ENCODE measurements around the gene ZNF439. TPM values are rescaled to one million over a fixed set of nuclear protein-coding genes. Genes with fewer than 3 reads are reported as not detected.
A peak's percentile ranks its signal among the peaks of the same experiment; 100 is the strongest.
"Not testable (repeated sequence)": the region's sequence is repeated elsewhere in the genome, so short reads cannot be mapped to it uniquely, and the experiment has no call there.

ZNF439 gene
- total and polyA plus RNA-seq, 12 donors = 2.5 to 15.4 (median 3.9) TPM

DNA sequence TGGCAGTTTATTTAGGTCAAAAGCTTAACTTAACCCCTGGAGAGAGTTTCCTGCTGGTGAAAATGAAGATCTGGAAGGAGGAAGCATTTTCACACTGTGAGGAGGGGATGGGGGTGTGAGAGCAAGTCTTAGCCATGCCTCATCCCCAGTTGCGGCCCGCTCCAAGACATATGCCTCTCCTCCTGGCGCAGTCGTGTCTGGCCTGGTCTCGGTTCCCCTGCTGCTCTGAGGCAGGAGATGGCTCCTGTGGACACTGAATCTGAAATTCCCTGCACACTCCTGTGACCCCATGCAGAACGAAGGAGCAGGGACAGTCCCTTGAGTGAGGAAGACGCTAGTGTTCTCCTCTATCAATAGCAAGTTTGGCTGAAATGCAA lies 38.7 kb downstream of the ZNF439 start:
- WGBS, 2 donors = 20 to 21% methylated on average over 7 of the region's 7 CpGs
- Histone ChIP-seq H3K27me3 (no peaks in the 10 kb centered on the region), H3K9me3 (no peaks in the 10 kb centered on the region), H3K27ac (peak overlapping the region in 8 of 10 donors; percentile 26 to 90 (median 82)), H3K4me3 (peak overlapping the region in 9 of 10 donors; percentile 56 to 83 (median 81)), H3K36me3 (no peaks in the 10 kb centered on the region), H3K4me1 (peaks cover 3 to 18% (median 12%) of the 10 kb centered on the region in 9 donors)
- no peak for DNase-seq
- intact Hi-C loops (cut with DNase I) = loop anchor here in 3 of 10 donors (5.0 to 10.0 kb wide), 3 partner anchors 35 to 258 kb away; partner anchors contain the start of genes ZNF20 (in 1 of the 3) and ZNF491 (in 1 of the 3)
- TF ChIP-seq, protein P1, sequence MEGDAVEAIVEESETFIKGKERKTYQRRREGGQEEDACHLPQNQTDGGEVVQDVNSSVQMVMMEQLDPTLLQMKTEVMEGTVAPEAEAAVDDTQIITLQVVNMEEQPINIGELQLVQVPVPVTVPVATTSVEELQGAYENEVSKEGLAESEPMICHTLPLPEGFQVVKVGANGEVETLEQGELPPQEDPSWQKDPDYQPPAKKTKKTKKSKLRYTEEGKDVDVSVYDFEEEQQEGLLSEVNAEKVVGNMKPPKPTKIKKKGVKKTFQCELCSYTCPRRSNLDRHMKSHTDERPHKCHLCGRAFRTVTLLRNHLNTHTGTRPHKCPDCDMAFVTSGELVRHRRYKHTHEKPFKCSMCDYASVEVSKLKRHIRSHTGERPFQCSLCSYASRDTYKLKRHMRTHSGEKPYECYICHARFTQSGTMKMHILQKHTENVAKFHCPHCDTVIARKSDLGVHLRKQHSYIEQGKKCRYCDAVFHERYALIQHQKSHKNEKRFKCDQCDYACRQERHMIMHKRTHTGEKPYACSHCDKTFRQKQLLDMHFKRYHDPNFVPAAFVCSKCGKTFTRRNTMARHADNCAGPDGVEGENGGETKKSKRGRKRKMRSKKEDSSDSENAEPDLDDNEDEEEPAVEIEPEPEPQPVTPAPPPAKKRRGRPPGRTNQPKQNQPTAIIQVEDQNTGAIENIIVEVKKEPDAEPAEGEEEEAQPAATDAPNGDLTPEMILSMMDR (IDR thresholded peaks at IDR 0.05) = no peak
- peak; percentile 3 to 53 (median 32) for ATAC-seq

DNA sequence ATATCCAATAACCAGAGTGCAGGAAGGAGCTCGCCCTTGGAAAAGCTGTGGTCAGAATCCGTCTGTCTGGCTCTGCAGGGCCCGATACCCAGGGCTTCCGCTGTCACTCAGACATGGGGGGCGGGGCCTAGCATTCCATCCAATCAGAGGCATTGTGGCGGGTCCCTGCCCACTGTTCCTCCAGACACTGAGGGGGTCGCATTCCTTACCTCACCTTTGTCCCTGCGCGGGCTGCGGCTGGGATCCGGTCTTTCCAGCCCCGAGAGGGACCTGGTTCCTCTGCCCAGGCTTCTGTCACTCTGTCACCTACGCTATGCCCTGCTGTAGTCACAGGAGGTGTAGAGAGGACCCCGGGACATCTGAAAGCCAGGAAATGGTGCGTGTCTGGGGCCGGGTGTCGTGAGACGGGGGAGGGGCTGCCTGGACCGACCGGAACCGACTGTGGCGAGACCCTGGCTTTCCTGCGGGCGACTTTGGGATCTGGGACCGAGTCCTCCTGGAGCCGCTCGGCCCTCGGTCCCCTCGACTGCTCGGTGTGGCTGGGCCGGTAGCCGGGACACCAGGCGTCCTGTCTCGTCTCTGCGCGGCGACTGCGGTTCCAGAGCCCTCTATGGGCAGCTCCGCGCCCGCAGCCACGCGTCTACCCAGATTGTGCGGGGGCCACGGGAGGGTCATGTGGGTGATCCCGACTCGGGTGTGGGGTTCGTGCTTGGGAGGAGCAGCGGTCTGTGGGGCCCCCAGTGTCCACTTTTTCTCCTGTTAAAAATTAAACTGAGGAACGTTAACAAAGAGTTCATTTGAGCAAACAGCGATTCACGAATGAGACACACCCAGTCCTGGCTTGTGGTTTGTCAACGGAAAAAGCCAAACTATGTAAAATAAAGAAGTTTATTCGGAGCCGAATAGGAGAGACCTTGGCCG lies 39.3 kb downstream of the ZNF439 start, which contains the start of gene ZNF69:
ZNF69 (plus strand) TSS at position 172 of the 921 bp plus-strand sequence; CDS start at position 314, 142 bp downstream.
- intact Hi-C loops (cut with DNase I) = loop anchor here in 3 of 10 donors (5.0 to 10.0 kb wide), 3 partner anchors 34 to 257 kb away; partner anchors contain the start of genes ZNF20 (in 1 of the 3) and ZNF491 (in 1 of the 3)

DNA sequence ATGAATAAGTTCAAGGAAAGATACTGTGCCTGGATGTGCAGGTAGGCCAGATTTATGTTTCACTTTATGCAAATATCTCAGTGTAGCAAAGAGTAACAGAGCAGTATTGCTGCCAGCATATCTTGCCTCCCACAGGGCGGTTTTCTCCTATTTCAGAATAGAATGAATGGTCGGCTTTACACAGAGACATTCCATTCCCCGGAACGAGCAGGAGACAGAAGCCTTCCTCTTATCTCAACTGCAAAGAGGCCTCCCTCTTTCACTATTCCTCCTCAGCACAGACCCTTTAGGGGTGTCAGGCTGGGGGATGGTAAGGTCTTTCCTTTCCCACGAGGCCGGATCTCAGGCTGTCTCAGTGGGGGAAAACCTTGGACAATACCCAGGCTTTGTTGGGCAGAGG lies 41.4 kb downstream of the ZNF439 start:
- not testable (repeated sequence) for H3K27me3 ChIP-seq, H3K36me3 ChIP-seq, ATAC-seq, H3K4me3 ChIP-seq, H3K27ac ChIP-seq, DNase-seq, H3K9me3 ChIP-seq
- H3K4me1 ChIP-seq = peaks cover 3 to 18% (median 12%) of the 10 kb centered on the region in 9 donors
- intact Hi-C loops (cut with DNase I) = loop anchor here in 4 of 10 donors (5.0 to 10.0 kb wide), 4 partner anchors 32 to 255 kb away; partner anchors contain the start of genes ZNF20 (in 1 of the 4) and ZNF491 (in 1 of the 4)
- WGBS, 2 donors = 53 to 74% methylated on average over 6 of the region's 6 CpGs

More for the DNA sequence above, 39.3 kb downstream of the ZNF439 start, which contains the start of gene ZNF69:
- ATAC-seq = peak; percentile 95 to 100 (median 99)
- Histone ChIP-seq H3K27ac (peak within 1 kb of the TSS in 9 of 10 donors; percentile 74 to 90 (median 83)), H3K4me3 (peak within 1 kb of the TSS; percentile 56 to 83 (median 80)), H3K36me3 (no peaks in the 10 kb centered on the region), H3K9me3 (no peaks in the 10 kb centered on the region), H3K4me1 (peaks cover 3 to 18% (median 12%) of the 10 kb centered on the region in 9 donors), H3K27me3 (no peaks in the 10 kb centered on the region)
- TF ChIP-seq, protein P1 (IDR thresholded peaks at IDR 0.05) = peak in 4 of 9 donors; percentile 14 to 51 (median 40)
- DNase-seq = peak; percentile 90 to 91
- WGBS, 2 donors = 1% methylated on average over 56 of the region's 56 CpGs

DNA sequence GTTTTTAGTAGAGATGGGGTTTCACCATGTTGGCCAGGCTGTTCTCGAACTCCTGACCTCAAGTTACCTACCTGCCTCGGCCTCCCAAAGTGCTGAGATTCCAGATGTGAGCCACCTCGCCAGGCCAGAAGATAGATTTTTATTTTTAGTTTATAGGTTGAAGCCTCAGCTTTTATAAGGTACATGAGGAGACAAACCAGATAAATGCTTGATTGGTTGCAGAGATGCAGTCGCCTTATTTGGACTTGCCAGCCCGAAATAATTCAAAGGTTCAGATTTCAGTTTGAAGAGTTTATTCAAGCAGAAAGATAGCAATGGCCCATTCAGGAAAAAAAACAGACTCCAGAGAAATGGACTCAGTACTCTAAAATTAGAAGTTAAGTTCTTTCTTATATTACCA lies 42.1 kb downstream of the ZNF439 start:
- H3K9me3 ChIP-seq = no peaks in the 10 kb centered on the region
- no peak for DNase-seq
- 84 to 88% methylated on average over 5 of the region's 5 CpGs for WGBS, 2 donors
- no peaks in the 10 kb centered on the region for H3K27me3 ChIP-seq
- H3K36me3 ChIP-seq = peaks cover 0 to under 1% (median 0%) of the 10 kb centered on the region in 9 donors
- no peak for ATAC-seq
- intact Hi-C loops (cut with DNase I) = loop anchor here in 1 of 10 donors (10.0 kb wide), 1 partner anchor 64 kb away; no protein-coding TSS in a partner anchor
- TF ChIP-seq, protein P1 (IDR thresholded peaks at IDR 0.05) = no peak
- H3K27ac ChIP-seq = no peak overlapping the region
- no peak overlapping the region for H3K4me3 ChIP-seq
- H3K4me1 ChIP-seq = peaks cover 3 to 18% (median 12%) of the 10 kb centered on the region in 9 donors
